Keratinocyte (primary cell): ENCODE results near the gene NDUFA7. TPM values are rescaled to one million over a fixed set of nuclear protein-coding genes. Genes with fewer than 3 reads are reported as not detected.
"Not testable (repeated sequence)": the region's sequence is repeated elsewhere in the genome, so short reads cannot be mapped to it uniquely, and the experiment has no call there.

Experiments
- DNase-seq: peaks from one replicate; pipeline ENCODE4 v3.0.0-alpha.2; 2011; ENCODE audit warnings: low read depth, missing footprints, low spot score
- FAIRE-seq: peaks from 2 replicates; lab custom pipeline; 2011; peaks lifted over from hg19 to GRCh38; lab: Jason Lieb, UNC
- H2AFZ ChIP-seq: 2 replicates; pipeline ENCODE4 v1.6.0; 2012; ENCODE audit warnings: low read length, control low read depth, inconsistent platforms; ENCODE audit not compliant: control insufficient read depth
- H3K27ac ChIP-seq: 2 replicates; pipeline ENCODE4 v1.5.1; 2011; ENCODE audit warnings: low read length; ENCODE audit not compliant: control insufficient read depth, insufficient read depth
- H3K27me3 ChIP-seq: 3 replicates; pipeline ENCODE4 v1.6.0; 2011; ENCODE audit warnings: low read length; ENCODE audit not compliant: control insufficient read depth, insufficient read depth; ENCODE audit errors: extremely low read depth
- H3K36me3 ChIP-seq, 2 experiments: 2 replicates in 1 of 2; 3 replicates in 1 of 2; pipeline ENCODE4 v1.5.1; 2011; ENCODE audit warnings: low read length in 2 of 2, mild to moderate bottlenecking in 1 of 2; ENCODE audit not compliant: control insufficient read depth in 2 of 2, insufficient read depth in 2 of 2; ENCODE audit errors: extremely low read depth in 1 of 2
- H3K4me1 ChIP-seq: 3 replicates; pipeline ENCODE4 v1.5.1; 2011; ENCODE audit warnings: low read length; ENCODE audit not compliant: control insufficient read depth, insufficient read depth; ENCODE audit errors: extremely low read depth
- H3K4me2 ChIP-seq: 3 replicates; pipeline ENCODE4 v1.6.0; 2011; ENCODE audit warnings: low read depth, low read length; ENCODE audit not compliant: control insufficient read depth, insufficient read depth; ENCODE audit errors: extremely low read depth
- H3K4me3 ChIP-seq, 3 experiments: fragments of 200-600 bp in 1 of 3; sonication (generic) in 1 of 3; 2 replicates in 2 of 3; 3 replicates in 1 of 3; pipeline ENCODE4 v1.5.1; 2011 to 2016; ENCODE audit warnings: low read length in 3 of 3, mild to moderate bottlenecking in 3 of 3, control low read depth in 2 of 3, inconsistent platforms in 1 of 3, low read depth in 1 of 3, mixed read lengths in 1 of 3, mixed run types in 1 of 3, moderate library complexity in 1 of 3; ENCODE audit not compliant: control insufficient read depth in 2 of 3, insufficient read depth in 2 of 3; ENCODE audit errors: extremely low read depth in 1 of 3
- H3K79me2 ChIP-seq: 2 replicates; pipeline ENCODE4 v1.6.0; 2012; ENCODE audit warnings: low read length; ENCODE audit not compliant: control insufficient read depth, insufficient read depth
- H3K9ac ChIP-seq: 3 replicates; pipeline ENCODE4 v1.6.0; 2011; ENCODE audit warnings: low read length; ENCODE audit not compliant: control insufficient read depth, insufficient read depth; ENCODE audit errors: extremely low read depth
- H3K9me1 ChIP-seq: 3 replicates; pipeline ENCODE4 v1.6.0; 2011; ENCODE audit warnings: low read length; ENCODE audit not compliant: control insufficient read depth, insufficient read depth; ENCODE audit errors: extremely low read depth
- H3K9me3 ChIP-seq: 2 replicates; pipeline ENCODE4 v1.5.1; 2012; ENCODE audit warnings: low read depth, low read length; ENCODE audit not compliant: control insufficient read depth
- H4K20me1 ChIP-seq: 3 replicates; pipeline ENCODE4 v1.6.0; 2011; ENCODE audit warnings: low read length; ENCODE audit not compliant: control insufficient read depth, insufficient read depth; ENCODE audit errors: extremely low read depth
- CTCF ChIP-seq, 3 experiments: IDR thresholded peaks in 1 of 3; conservative IDR thresholded peaks in 1 of 3; optimal IDR thresholded peaks in 1 of 3; 2 replicates in 2 of 3; 3 replicates in 1 of 3; pipeline versions ENCODE3 to v1.5.1; 2011; ENCODE audit warnings: low read length in 3 of 3, mild to moderate bottlenecking in 3 of 3, moderate library complexity in 2 of 3, control low read depth in 1 of 3, inconsistent platforms in 1 of 3; ENCODE audit not compliant: insufficient read depth in 2 of 3; ENCODE audit errors: extremely low read depth in 1 of 3
- EZH2 ChIP-seq: IDR thresholded peaks from one replicate; pipeline ENCODE4 v1.6.1; 2012; ENCODE audit warnings: inconsistent platforms, mild to moderate bottlenecking, low read length, moderate library complexity
- dilution Hi-C: fragments of 300-500 bp; cut with MboI; formaldehyde crosslinking; loops from one replicate; pipeline ENCODE4 v1.7.0; 2020; ENCODE audit warnings: low sequenced_read_pairs; ENCODE audit not compliant: extremely low pct_ligation_motif_present
- polyA plus RNA-seq, 5 experiments: library from polyadenylated mRNA; depleted of rRNA in 3 of 5; stranded (reverse) in 3 of 5; stranded (forward) in 1 of 5; unstranded in 1 of 5; fragments of >200 nt; gene quantifications; 1 replicate in 1 of 5; 2 replicates in 3 of 5; 3 replicates in 1 of 5; pipeline versions ENCODE4 v1.2.1 to v1.2.3, GENCODE V29; 2011 to 2012; ENCODE audit warnings: missing spikeins in 2 of 5, low read depth in 1 of 5, low replicate concordance in 1 of 5

The NDUFA7 gene
- polyA plus RNA-seq, 1 donor (not counting 4 experiments of a cell fraction or from before 2014, with no cell fraction given): 59.2 TPM

GRCh38 chr19:8357007-8357521 is 35.9 kb upstream of the NDUFA7 start:
- FAIRE-seq: no peak
- H3K4me1 ChIP-seq: peaks cover 22% of the 10 kb centered on the region

GRCh38 chr19:8355631-8356402 is 34.6 kb upstream of the NDUFA7 start:
- FAIRE-seq: peak; percentile 95
- Histone ChIP-seq H2AFZ (no peak overlapping the region), H4K20me1 (no peaks in the 10 kb centered on the region)

More at GRCh38 chr19:8357007-8357521, 35.9 kb upstream of the NDUFA7 start:
- Histone ChIP-seq H3K9me1 (no peaks in the 10 kb centered on the region), H3K4me2 (no peak overlapping the region), H3K9me3 (no peaks in the 10 kb centered on the region), H3K27me3 (no peaks in the 10 kb centered on the region), H4K20me1 (no peaks in the 10 kb centered on the region), H3K36me3 (no peaks in the 10 kb centered on the region), H3K9ac (no peak overlapping the region), H2AFZ (no peak overlapping the region), H3K79me2 (no peaks in the 10 kb centered on the region), H3K27ac (no peak overlapping the region), H3K4me3 (no peak overlapping the region)
- dilution Hi-C loops: no loop called here
- TF ChIP-seq CTCF (optimal IDR thresholded peaks at IDR 0.05 in 1 of 3, IDR thresholded peaks at IDR 0.05 in 1 of 3, conservative IDR thresholded peaks at IDR 0.05 in 1 of 3; ENCODE audit: extremely low read depth in 1 of 3, insufficient read depth in 2 of 3, low read length in 3 of 3) (no peak), EZH2 (no peak)
- DNase-seq: no peak

GRCh38 chr19:8352845-8353244 is 31.7 kb upstream of the NDUFA7 start:
- H3K4me1 ChIP-seq: peaks cover 16% of the 10 kb centered on the region
- H3K79me2 ChIP-seq, H3K9me3 ChIP-seq, H3K4me3 ChIP-seq, FAIRE-seq, dilution Hi-C loops, H3K27ac ChIP-seq, H3K27me3 ChIP-seq, H2AFZ ChIP-seq, DNase-seq, H3K9me1 ChIP-seq, H4K20me1 ChIP-seq, H3K9ac ChIP-seq, H3K36me3 ChIP-seq, H3K4me2 ChIP-seq: not testable (repeated sequence)

More at GRCh38 chr19:8355631-8356402, 34.6 kb upstream of the NDUFA7 start:
- Histone ChIP-seq H3K4me2 (peak overlapping the region; percentile 5), H3K9me1 (no peaks in the 10 kb centered on the region), H3K4me3 (no peak overlapping the region), H3K27ac (no peak overlapping the region), H3K9ac (no peak overlapping the region), H3K9me3 (no peaks in the 10 kb centered on the region), H3K27me3 (no peaks in the 10 kb centered on the region), H3K4me1 (peaks cover 16% of the 10 kb centered on the region), H3K36me3 (no peaks in the 10 kb centered on the region), H3K79me2 (no peaks in the 10 kb centered on the region)
- TF ChIP-seq CTCF (optimal IDR thresholded peaks at IDR 0.05 in 1 of 3, IDR thresholded peaks at IDR 0.05 in 1 of 3, conservative IDR thresholded peaks at IDR 0.05 in 1 of 3; ENCODE audit: extremely low read depth in 1 of 3, insufficient read depth in 2 of 3, low read length in 3 of 3): peak in 1 of 3 experiments; percentile 11
- no peak for TF ChIP-seq EZH2
- peak; percentile 84 for DNase-seq
- dilution Hi-C loops: no loop called here
